H9 (cell line): ENCODE measurements around the gene NAGLU. TPM values are rescaled to one million over a fixed set of nuclear protein-coding genes. Genes with fewer than 3 reads are reported as not detected.

Experiments
- DNase-seq: peaks from one replicate; pipeline ENCODE4 v3.0.0-alpha.2; 2017
- H2AFZ ChIP-seq: one replicate; pipeline ENCODE4 v1.6.1; 2013; ENCODE audit warnings: mild to moderate bottlenecking, low read length, control low read depth, moderate library complexity
- H2AK5ac ChIP-seq: 2 replicates; pipeline ENCODE4 v1.6.1; 2013; ENCODE audit warnings: low read length, control low read depth, mixed read lengths; ENCODE audit not compliant: insufficient read length
- H2BK120ac ChIP-seq: one replicate; pipeline ENCODE4 v1.6.1; 2013; ENCODE audit warnings: low read depth, mild to moderate bottlenecking, low read length, control low read depth, inconsistent platforms; ENCODE audit not compliant: poor library complexity, severe bottlenecking
- H2BK12ac ChIP-seq: 2 replicates; pipeline ENCODE4 v1.6.1; 2013; ENCODE audit warnings: low read length, control low read depth, mixed read lengths, low read depth; ENCODE audit not compliant: insufficient read length
- H2BK15ac ChIP-seq: 2 replicates; pipeline ENCODE4 v1.6.1; 2013; ENCODE audit warnings: low read depth, low read length, control low read depth
- H2BK20ac ChIP-seq: one replicate; pipeline ENCODE4 v1.6.1; 2013; ENCODE audit warnings: low read depth, mild to moderate bottlenecking, low read length, control low read depth, inconsistent platforms; ENCODE audit not compliant: poor library complexity, severe bottlenecking
- H2BK5ac ChIP-seq: 2 replicates; pipeline ENCODE4 v1.6.1; 2013; ENCODE audit warnings: low read length, control low read depth, mixed read lengths; ENCODE audit not compliant: insufficient read length
- H3K14ac ChIP-seq: 2 replicates; pipeline ENCODE4 v1.6.1; 2013; ENCODE audit warnings: low read length, control low read depth; ENCODE audit not compliant: insufficient read depth
- H3K18ac ChIP-seq: 2 replicates; pipeline ENCODE4 v1.6.1; 2013; ENCODE audit warnings: low read depth, mild to moderate bottlenecking, mixed read lengths, low read length, control low read depth; ENCODE audit not compliant: insufficient read length
- H3K23ac ChIP-seq: 2 replicates; pipeline ENCODE4 v1.6.1; 2013; ENCODE audit warnings: low read length, control low read depth, mixed read lengths, low read depth; ENCODE audit not compliant: insufficient read length
- H3K23me2 ChIP-seq: 2 replicates; pipeline ENCODE4 v1.6.1; 2013; ENCODE audit warnings: low read depth, mild to moderate bottlenecking, mixed read lengths, low read length, control low read depth; ENCODE audit not compliant: insufficient read length, poor library complexity, severe bottlenecking
- H3K27ac ChIP-seq: 2 replicates; pipeline ENCODE4 v1.5.1; 2013; ENCODE audit warnings: low read length, control low read depth, mixed read lengths, low read depth; ENCODE audit not compliant: insufficient read length
- H3K27me3 ChIP-seq: 2 replicates; pipeline ENCODE4 v1.6.1; 2013; ENCODE audit warnings: low read length, control low read depth, inconsistent platforms; ENCODE audit not compliant: insufficient read depth
- H3K4ac ChIP-seq: 2 replicates; pipeline ENCODE4 v1.6.1; 2013; ENCODE audit warnings: low read depth, mild to moderate bottlenecking, control low read depth, inconsistent platforms, low read length, moderate library complexity
- H3K4me1 ChIP-seq: 2 replicates; pipeline ENCODE4 v1.6.1; 2013; ENCODE audit warnings: low read length, control low read depth, inconsistent platforms; ENCODE audit not compliant: insufficient read depth
- H3K4me2 ChIP-seq: 2 replicates; pipeline ENCODE4 v1.6.1; 2013; ENCODE audit warnings: low read length, control low read depth, mixed read lengths; ENCODE audit not compliant: insufficient read length, insufficient read depth
- H3K56ac ChIP-seq: 2 replicates; pipeline ENCODE4 v1.6.1; 2013; ENCODE audit warnings: low read depth, mild to moderate bottlenecking, mixed read lengths, low read length, control low read depth; ENCODE audit not compliant: insufficient read length
- H3K79me1 ChIP-seq: 2 replicates; pipeline ENCODE4 v1.6.1; 2013; ENCODE audit warnings: low read depth, mild to moderate bottlenecking, moderate library complexity, low read length, control low read depth, inconsistent platforms; ENCODE audit not compliant: insufficient read depth, poor library complexity, severe bottlenecking
- H3K79me2 ChIP-seq: 2 replicates; pipeline ENCODE4 v1.6.1; 2013; ENCODE audit warnings: low read length, control low read depth, inconsistent platforms; ENCODE audit not compliant: insufficient read depth
- H3K9ac ChIP-seq: 2 replicates; pipeline ENCODE4 v1.6.1; 2013; ENCODE audit warnings: low read length, control low read depth, mixed read lengths; ENCODE audit not compliant: insufficient read length; ENCODE audit errors: extremely low read depth
- H3K9me3 ChIP-seq: one replicate; pipeline ENCODE4 v1.6.1; 2013; ENCODE audit warnings: low read depth, low read length, inconsistent platforms; ENCODE audit not compliant: control insufficient read depth
- H3T11ph ChIP-seq: one replicate; pipeline ENCODE4 v1.6.1; 2013; ENCODE audit warnings: mild to moderate bottlenecking, low read length, control low read depth, inconsistent platforms
- H4K20me1 ChIP-seq: one replicate; pipeline ENCODE4 v1.6.1; 2013; ENCODE audit not compliant: control insufficient read depth, insufficient read length, insufficient read depth
- H4K5ac ChIP-seq: 2 replicates; pipeline ENCODE4 v1.6.1; 2013; ENCODE audit warnings: low read depth, mild to moderate bottlenecking, mixed read lengths, low read length, control low read depth; ENCODE audit not compliant: insufficient read length
- H4K8ac ChIP-seq: replicated peaks from 2 replicates; pipeline ENCODE4 v1.6.1; 2013; ENCODE audit warnings: low read length, control low read depth, mixed read lengths, low read depth; ENCODE audit not compliant: insufficient read length
- H4K91ac ChIP-seq: 2 replicates; pipeline ENCODE4 v1.6.1; 2013; ENCODE audit warnings: low read depth, mild to moderate bottlenecking, moderate library complexity, mixed read lengths, low read length, control low read depth; ENCODE audit not compliant: insufficient read length
- H3K27ac Mint-ChIP-seq, 3 experiments: 2 replicates in 2 of 3; 3 replicates in 1 of 3; pipeline ENCODE4 v1.8.0; 2020 to 2021; ENCODE audit warnings: mixed read lengths in 3 of 3, mild to moderate bottlenecking in 1 of 3, moderate library complexity in 1 of 3
- H3K27me3 Mint-ChIP-seq: 2 replicates; pipeline ENCODE4 v1.8.0; 2021; ENCODE audit warnings: low read depth, mild to moderate bottlenecking, moderate library complexity, mixed read lengths
- H3K36me3 Mint-ChIP-seq, 3 experiments: 2 replicates in 2 of 3; 3 replicates in 1 of 3; pipeline ENCODE4 v1.8.0; 2020 to 2021; ENCODE audit warnings: low read depth in 3 of 3, mixed read lengths in 3 of 3; ENCODE audit not compliant: insufficient read depth in 1 of 3
- H3K4me1 Mint-ChIP-seq, 2 experiments: 2 replicates each; pipeline ENCODE4 v1.8.0; 2020; ENCODE audit warnings: mixed read lengths in 2 of 2
- H3K4me3 Mint-ChIP-seq, 2 experiments: 2 replicates in 1 of 2; 3 replicates in 1 of 2; pipeline ENCODE4 v1.8.0; 2020 to 2021; ENCODE audit warnings: mild to moderate bottlenecking in 2 of 2, mixed read lengths in 2 of 2, moderate library complexity in 1 of 2
- H3K9me3 Mint-ChIP-seq, 2 experiments: 2 replicates in 1 of 2; 3 replicates in 1 of 2; pipeline ENCODE4 v1.8.0; 2020; ENCODE audit warnings: mild to moderate bottlenecking in 2 of 2, mixed read lengths in 2 of 2, moderate library complexity in 1 of 2
- CTCF ChIP-seq: fragments of 200-600 bp; sonication (generic); conservative IDR thresholded peaks from 3 replicates; pipeline ENCODE4 v1.8.0; 2021; ENCODE audit warnings: antibody characterized with exemption, mild to moderate bottlenecking
- WGBS: extraction: QIAGEN DNeasy Blood & Tissue Kit; methylation state at CpG from one replicate; pipeline ENCODE4 v1.1.7; 2013; ENCODE audit warnings: missing lambda C conversion rate, low lambda C conversion rate, mixed read lengths; ENCODE audit not compliant: insufficient read length; ENCODE audit errors: extremely low coverage; 5-methylcytosine and 5-hydroxymethylcytosine counted together
- total RNA-seq: library from RNA; stranded (reverse); gene quantifications from 2 replicates; pipeline ENCODE4 v1.2.1, GENCODE V29; 2021

The NAGLU gene
- total RNA-seq, 1 experiment from 2014 or later, result 23.5 TPM

- H4K8ac ChIP-seq, result no peak overlapping the region
- H3K27me3 ChIP-seq, result no peaks in the 10 kb centered on the region
- H3K79me1 ChIP-seq, result peaks cover 4% of the 10 kb centered on the region
- DNase-seq, result no peak
- H3K79me2 ChIP-seq, result peaks cover 4% of the 10 kb centered on the region; the same call in 1 of the 2 replicates
- no peaks in the 10 kb centered on the region for H3K27me3 Mint-ChIP-seq
- no peak overlapping the region for H2BK120ac ChIP-seq
- H2AFZ ChIP-seq, result no peak overlapping the region
- no peak overlapping the region for H3K27ac ChIP-seq
- no peak overlapping the region for H2BK20ac ChIP-seq
- peaks cover under 1% of the 10 kb centered on the region; the same call in 1 of the 2 replicates for H3K4me1 ChIP-seq
- peaks cover 14 to 21% of the 10 kb centered on the region in 2 experiments for H3K4me1 Mint-ChIP-seq
- H3K9me3 Mint-ChIP-seq, result no peaks in the 10 kb centered on the region
- no peak overlapping the region for H2AK5ac ChIP-seq
- peak overlapping the region; percentile 86 for H3K4me2 ChIP-seq
- no peak overlapping the region for H3K4ac ChIP-seq
- no peaks in the 10 kb centered on the region for H3K9me3 ChIP-seq
- H3K56ac ChIP-seq, result no peak overlapping the region
- no CpG with 5 or more reads among the region's 48 CpGs for WGBS
- H3T11ph ChIP-seq, result no peak overlapping the region
- H2BK12ac ChIP-seq, result no peak overlapping the region
- H3K27ac Mint-ChIP-seq, result peak overlapping the region; percentile 72 to 96 (median 88); a peak in 5 of 7 replicates
- H4K20me1 ChIP-seq, result no peaks in the 10 kb centered on the region
- H3K36me3 Mint-ChIP-seq, result peaks cover 3 to 29% (median 21%) of the 10 kb centered on the region in 3 experiments; a peak in 6 of 7 replicates
- H3K23me2 ChIP-seq, result peaks cover 14% of the 10 kb centered on the region
- no peak for TF ChIP-seq CTCF
- no peak overlapping the region for H4K5ac ChIP-seq
- H4K91ac ChIP-seq, result no peak overlapping the region
- 0 out of 2 replicates have a peak overlapping the region, but pooled peaks have one; percentile 19 for H3K14ac ChIP-seq
- no peak overlapping the region for H2BK5ac ChIP-seq
- peak overlapping the region; percentile 94 to 95 for H3K4me3 Mint-ChIP-seq
- 0 out of 2 replicates have a peak overlapping the region, but pooled peaks have one; percentile 19 for H2BK15ac ChIP-seq
- no peak overlapping the region for H3K23ac ChIP-seq
- peak overlapping the region; percentile 85 for H3K9ac ChIP-seq
- peak overlapping the region; percentile 11 for H3K18ac ChIP-seq
These were observed 26.5 kb downstream of the NAGLU start for GRCh38 chr17:42562388-42563142.
